PC-9 (cell line): ENCODE data around the gene PRC1.

Experiments used
- EZH2 ChIP-seq: fragments of 200-600 bp; sonication (generic); IDR thresholded peaks from 2 replicates; pipeline ENCODE4 v1.8.0; 2017; ENCODE audit warnings: antibody characterized with exemption, low read depth
- TF ChIP-seq, protein P1 (sequence below): fragments of 200-600 bp; sonication (generic); conservative IDR thresholded peaks from 2 replicates; pipeline ENCODE4 v1.6.1; 2017; ENCODE audit warnings: mixed run types, antibody characterized with exemption, mild to moderate bottlenecking, moderate library complexity

- TF ChIP-seq, protein P1, sequence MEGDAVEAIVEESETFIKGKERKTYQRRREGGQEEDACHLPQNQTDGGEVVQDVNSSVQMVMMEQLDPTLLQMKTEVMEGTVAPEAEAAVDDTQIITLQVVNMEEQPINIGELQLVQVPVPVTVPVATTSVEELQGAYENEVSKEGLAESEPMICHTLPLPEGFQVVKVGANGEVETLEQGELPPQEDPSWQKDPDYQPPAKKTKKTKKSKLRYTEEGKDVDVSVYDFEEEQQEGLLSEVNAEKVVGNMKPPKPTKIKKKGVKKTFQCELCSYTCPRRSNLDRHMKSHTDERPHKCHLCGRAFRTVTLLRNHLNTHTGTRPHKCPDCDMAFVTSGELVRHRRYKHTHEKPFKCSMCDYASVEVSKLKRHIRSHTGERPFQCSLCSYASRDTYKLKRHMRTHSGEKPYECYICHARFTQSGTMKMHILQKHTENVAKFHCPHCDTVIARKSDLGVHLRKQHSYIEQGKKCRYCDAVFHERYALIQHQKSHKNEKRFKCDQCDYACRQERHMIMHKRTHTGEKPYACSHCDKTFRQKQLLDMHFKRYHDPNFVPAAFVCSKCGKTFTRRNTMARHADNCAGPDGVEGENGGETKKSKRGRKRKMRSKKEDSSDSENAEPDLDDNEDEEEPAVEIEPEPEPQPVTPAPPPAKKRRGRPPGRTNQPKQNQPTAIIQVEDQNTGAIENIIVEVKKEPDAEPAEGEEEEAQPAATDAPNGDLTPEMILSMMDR: no peak
- no peak for TF ChIP-seq EZH2
Measured at GRCh38 chr15:90989040-90989768, 5.1 kb downstream of the PRC1 start.
